ENCODE data around the gene POLRMT.

GRCh38 chr19:682678-683320, 49.5 kb upstream of the POLRMT start:
- TF ChIP-seq POLR2A (IDR thresholded peaks at IDR 0.05), result no peak
- no peak for TF ChIP-seq CTCF (IDR thresholded peaks at IDR 0.05)

All from heart left ventricle (tissue), 13 donors.